Measurements from ENCODE around the gene ANKRD60.

The ANKRD60 gene

DNA sequence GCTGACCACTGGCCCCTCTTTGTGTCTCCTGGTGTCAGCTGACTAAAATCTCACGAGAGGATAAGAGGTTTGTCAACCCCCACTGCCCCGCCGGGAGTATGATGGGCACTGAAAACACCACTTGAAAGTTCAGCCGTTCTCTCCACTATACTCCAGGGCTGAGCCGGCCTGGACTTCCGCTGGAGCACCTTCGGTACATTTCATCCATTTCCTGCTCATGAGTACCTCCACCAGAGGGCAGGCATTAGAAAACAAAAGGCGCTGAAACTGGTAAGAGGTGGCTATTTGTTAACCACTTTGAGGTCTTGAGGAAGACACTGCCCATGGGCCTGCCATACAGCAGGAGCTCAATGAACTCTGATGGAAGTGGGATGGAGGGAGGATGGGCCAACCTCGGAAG lies 17.9 kb upstream of the ANKRD60 start:
- in situ Hi-C loops (cut with HindIII; ENCODE audit: low pct_ligation_motif_present, low sequenced_read_pairs): no loop called here
- no peak overlapping the region for H3K4me3 ChIP-seq (ENCODE audit: low read depth, low read length)

DNA sequence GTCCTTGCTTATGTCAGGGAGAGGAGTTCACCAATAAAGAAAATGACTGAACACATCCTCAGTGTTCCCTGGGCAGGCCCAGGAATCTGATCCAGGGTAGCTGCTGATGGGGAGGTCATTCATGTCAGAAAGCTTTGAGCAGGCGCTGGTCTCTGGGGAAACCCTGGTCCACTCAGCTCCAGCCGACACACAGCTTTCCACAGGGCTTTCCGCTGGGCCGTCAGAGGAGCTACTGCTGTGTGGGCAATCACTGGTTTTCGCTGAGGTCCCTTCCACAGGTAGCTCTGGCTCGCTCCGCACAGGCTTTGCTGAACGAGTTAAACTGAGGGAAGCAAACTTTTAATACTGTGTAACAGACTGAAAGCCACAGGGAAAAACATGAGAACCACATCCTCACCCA lies 17.5 kb upstream of the ANKRD60 start:
- no peak overlapping the region for H3K27ac ChIP-seq
- DNase-seq: no peak
- TF ChIP-seq, protein P1, sequence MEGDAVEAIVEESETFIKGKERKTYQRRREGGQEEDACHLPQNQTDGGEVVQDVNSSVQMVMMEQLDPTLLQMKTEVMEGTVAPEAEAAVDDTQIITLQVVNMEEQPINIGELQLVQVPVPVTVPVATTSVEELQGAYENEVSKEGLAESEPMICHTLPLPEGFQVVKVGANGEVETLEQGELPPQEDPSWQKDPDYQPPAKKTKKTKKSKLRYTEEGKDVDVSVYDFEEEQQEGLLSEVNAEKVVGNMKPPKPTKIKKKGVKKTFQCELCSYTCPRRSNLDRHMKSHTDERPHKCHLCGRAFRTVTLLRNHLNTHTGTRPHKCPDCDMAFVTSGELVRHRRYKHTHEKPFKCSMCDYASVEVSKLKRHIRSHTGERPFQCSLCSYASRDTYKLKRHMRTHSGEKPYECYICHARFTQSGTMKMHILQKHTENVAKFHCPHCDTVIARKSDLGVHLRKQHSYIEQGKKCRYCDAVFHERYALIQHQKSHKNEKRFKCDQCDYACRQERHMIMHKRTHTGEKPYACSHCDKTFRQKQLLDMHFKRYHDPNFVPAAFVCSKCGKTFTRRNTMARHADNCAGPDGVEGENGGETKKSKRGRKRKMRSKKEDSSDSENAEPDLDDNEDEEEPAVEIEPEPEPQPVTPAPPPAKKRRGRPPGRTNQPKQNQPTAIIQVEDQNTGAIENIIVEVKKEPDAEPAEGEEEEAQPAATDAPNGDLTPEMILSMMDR (IDR thresholded peaks at IDR 0.05; ENCODE audit: low read depth, low read length, missing control alignments): no peak
- peaks cover 44% of the 10 kb centered on the region for H3K36me3 ChIP-seq (replicated peaks)
- in situ Hi-C loops (cut with HindIII; ENCODE audit: low pct_ligation_motif_present, low sequenced_read_pairs): no loop called here
- H3K27me3 ChIP-seq (replicated peaks): no peaks in the 10 kb centered on the region
- H3K4me3 ChIP-seq (ENCODE audit: low read depth, low read length): no peak overlapping the region

More for the DNA sequence above, 17.9 kb upstream of the ANKRD60 start:
- TF ChIP-seq, protein P1 (IDR thresholded peaks at IDR 0.05; ENCODE audit: low read depth, low read length, missing control alignments): peak; percentile 62
- H3K36me3 ChIP-seq (replicated peaks): peaks cover 48% of the 10 kb centered on the region
- DNase-seq: peak; percentile 29
- no peaks in the 10 kb centered on the region for H3K27me3 ChIP-seq (replicated peaks)
- no peak overlapping the region for H3K27ac ChIP-seq

DNA sequence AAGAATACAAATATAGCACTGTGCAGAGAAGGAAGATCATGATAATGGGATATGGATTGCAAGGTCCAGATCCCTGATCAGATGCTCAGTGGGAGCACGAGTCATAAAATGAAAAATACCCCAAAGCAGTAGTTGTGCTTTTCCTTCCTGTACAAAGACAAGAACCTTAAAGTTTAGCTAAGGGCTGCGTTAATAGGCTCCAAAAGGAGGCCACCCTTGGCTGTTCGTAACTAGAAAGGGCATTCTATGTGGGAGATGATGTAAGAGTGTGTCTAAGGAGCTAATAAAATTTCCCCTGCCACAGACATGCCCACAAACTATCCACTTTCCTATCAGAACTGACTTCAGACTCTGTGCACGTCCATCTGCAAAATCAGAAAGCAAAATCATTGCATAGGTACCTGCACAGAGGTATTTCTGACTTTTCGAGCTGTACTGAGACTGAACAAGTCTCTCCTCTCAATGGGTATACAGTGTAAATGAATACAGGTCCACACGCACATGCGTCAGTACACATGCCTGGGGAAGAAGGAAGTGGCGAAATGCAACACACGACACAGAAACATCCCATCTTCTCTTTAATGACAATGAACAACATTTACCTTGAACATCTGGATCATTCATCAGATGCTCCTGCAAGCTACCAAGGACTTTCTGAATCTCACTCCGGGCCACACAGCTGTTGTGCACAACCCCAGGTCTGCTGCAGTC lies 16.9 kb upstream of the ANKRD60 start:
- Histone ChIP-seq H3K4me3 (ENCODE audit: low read depth, low read length) (no peak overlapping the region), H3K36me3 (replicated peaks) (peaks cover 42% of the 10 kb centered on the region), H3K27ac (no peak overlapping the region), H3K27me3 (replicated peaks) (no peaks in the 10 kb centered on the region)
- TF ChIP-seq, protein P1 (IDR thresholded peaks at IDR 0.05; ENCODE audit: low read depth, low read length, missing control alignments): no peak
- no peak for DNase-seq
- in situ Hi-C loops (cut with HindIII; ENCODE audit: low pct_ligation_motif_present, low sequenced_read_pairs): no loop called here

DNA sequence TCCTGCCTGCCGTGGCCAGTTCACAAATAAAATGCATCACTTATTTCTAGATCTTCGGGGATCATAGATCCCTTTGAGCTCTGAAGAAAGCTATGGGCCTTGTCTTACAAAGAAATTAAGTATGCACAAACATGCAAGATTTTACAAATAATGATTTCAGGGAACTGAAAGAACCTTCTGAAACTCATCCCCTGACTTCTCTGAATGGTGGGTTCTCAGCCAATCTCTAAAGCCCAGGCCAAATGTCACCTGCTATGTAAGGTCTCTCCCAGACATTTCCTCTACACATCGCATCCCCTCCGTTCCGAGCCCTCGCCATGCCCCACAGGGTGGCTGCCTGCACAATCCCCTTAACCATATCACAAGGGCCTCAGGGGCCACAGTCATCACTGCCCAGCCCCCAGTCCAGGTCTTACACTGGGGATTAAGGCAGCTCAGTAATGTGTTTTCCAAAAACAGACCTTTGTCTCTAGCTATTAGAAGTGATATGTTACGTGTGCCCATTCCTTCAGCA lies 16.1 kb upstream of the ANKRD60 start:
- no peak overlapping the region for H3K27ac ChIP-seq
- H3K4me3 ChIP-seq (ENCODE audit: low read depth, low read length): no peak overlapping the region
- no peaks in the 10 kb centered on the region for H3K27me3 ChIP-seq (replicated peaks)
- no peak for DNase-seq
- H3K36me3 ChIP-seq (replicated peaks): peaks cover 42% of the 10 kb centered on the region
- in situ Hi-C loops (cut with HindIII; ENCODE audit: low pct_ligation_motif_present, low sequenced_read_pairs): no loop called here
- TF ChIP-seq, protein P1 (IDR thresholded peaks at IDR 0.05; ENCODE audit: low read depth, low read length, missing control alignments): no peak

DNA sequence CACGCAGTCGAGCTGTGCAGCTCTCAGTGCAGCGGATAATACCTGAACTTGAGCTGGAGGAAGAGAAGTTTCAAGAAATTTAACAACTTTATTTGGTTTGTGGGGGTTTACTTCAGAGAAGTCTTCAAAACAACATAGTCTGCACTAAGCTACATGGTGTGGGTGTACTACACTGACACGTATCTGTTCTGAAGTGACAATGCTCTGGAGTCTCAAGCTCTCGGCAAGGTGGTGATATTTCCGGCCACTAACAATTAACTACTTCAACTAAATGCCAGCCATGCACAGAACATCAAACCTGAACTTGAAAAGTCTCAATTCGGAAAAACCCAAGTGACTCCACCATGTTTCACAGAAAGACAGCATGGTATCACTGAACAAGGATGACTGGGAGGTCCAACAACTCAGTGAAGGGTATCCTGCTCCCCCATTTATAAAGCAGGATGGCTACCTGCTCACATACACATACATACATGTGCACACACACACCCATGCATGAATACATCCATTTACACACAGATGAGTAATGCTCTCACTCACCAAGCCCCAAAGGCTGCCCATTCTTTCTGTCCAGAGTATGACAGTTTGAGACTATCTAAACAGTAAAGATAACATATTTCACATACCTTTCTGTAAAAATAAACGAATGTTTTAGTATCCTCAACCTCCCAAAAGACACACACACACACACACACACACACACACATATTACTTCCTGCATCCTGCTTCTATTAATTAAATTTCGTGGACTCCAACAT lies 15.4 kb upstream of the ANKRD60 start:
- in situ Hi-C loops (cut with HindIII; ENCODE audit: low pct_ligation_motif_present, low sequenced_read_pairs): no loop called here
- Histone ChIP-seq H3K27me3 (replicated peaks) (no peaks in the 10 kb centered on the region), H3K36me3 (replicated peaks) (peaks cover 48% of the 10 kb centered on the region), H3K4me3 (ENCODE audit: low read depth, low read length) (no peak overlapping the region), H3K27ac (no peak overlapping the region)
- peak; percentile 48 for DNase-seq
- TF ChIP-seq, protein P1 (IDR thresholded peaks at IDR 0.05; ENCODE audit: low read depth, low read length, missing control alignments): no peak

Data from brain microvascular endothelial cell (primary cell).